Loucy (cell line): ENCODE measurements around the gene UBAC2.
"Not testable (repeated sequence)": the region's sequence is repeated elsewhere in the genome, so short reads cannot be mapped to it uniquely, and the experiment has no call there.

Source experiments
- H2AFZ ChIP-seq: fragments of 200-600 bp; sonication (generic); 2 replicates; pipeline ENCODE4 v1.6.0; 2016; ENCODE audit warnings: antibody characterized with exemption, mild to moderate bottlenecking, low read length, moderate library complexity
- H3F3A ChIP-seq: fragments of 200-600 bp; 2 replicates; pipeline ENCODE4 v1.6.0; 2016; ENCODE audit warnings: antibody characterized with exemption, low read depth, mild to moderate bottlenecking
- H3K27me3 ChIP-seq: fragments of 200-600 bp; sonication (generic); 2 replicates; pipeline ENCODE4 v1.6.1; 2014; ENCODE audit warnings: low read length, mild to moderate bottlenecking; ENCODE audit not compliant: insufficient read depth, poor library complexity, severe bottlenecking
- H3K36me3 ChIP-seq: fragments of 200-600 bp; sonication (generic); 2 replicates; pipeline ENCODE4 v1.6.1; 2016; ENCODE audit warnings: low read length; ENCODE audit not compliant: insufficient read depth
- H3K4me1 ChIP-seq: fragments of 200-600 bp; sonication (generic); 2 replicates; pipeline ENCODE4 v1.5.1; 2014; ENCODE audit warnings: low read length, mild to moderate bottlenecking; ENCODE audit not compliant: insufficient read depth, poor library complexity, severe bottlenecking
- H3K4me2 ChIP-seq: fragments of 200-600 bp; sonication (generic); 2 replicates; pipeline ENCODE4 v1.6.0; 2014; ENCODE audit warnings: antibody characterized with exemption, low read length, low read depth, mild to moderate bottlenecking; ENCODE audit not compliant: poor library complexity, severe bottlenecking
- H3K4me3 ChIP-seq: fragments of 200-600 bp; sonication (generic); 2 replicates; pipeline ENCODE4 v1.5.1; 2014; ENCODE audit warnings: low read length, mild to moderate bottlenecking, mixed read lengths; ENCODE audit not compliant: poor library complexity, severe bottlenecking
- H3K79me2 ChIP-seq: fragments of 200-600 bp; sonication (generic); 2 replicates; pipeline ENCODE4 v1.6.1; 2014; ENCODE audit warnings: low read length; ENCODE audit not compliant: insufficient read depth
- H3K9ac ChIP-seq: fragments of 200-600 bp; sonication (generic); 2 replicates; pipeline ENCODE4 v1.6.0; 2014; ENCODE audit warnings: mild to moderate bottlenecking, low read depth, low read length, moderate library complexity; ENCODE audit not compliant: poor library complexity, severe bottlenecking
- H3K9me2 ChIP-seq: fragments of 200-600 bp; sonication (generic); replicated peaks from 2 replicates; pipeline ENCODE4 v1.6.1; 2016; ENCODE audit warnings: low read depth, low read length, mixed read lengths
- H3K9me3 ChIP-seq: fragments of 200-600 bp; sonication (generic); 2 replicates; pipeline ENCODE4 v1.6.1; 2014; ENCODE audit warnings: mild to moderate bottlenecking, antibody characterized with exemption, low read length, low read depth; ENCODE audit not compliant: insufficient read depth
- H4K20me1 ChIP-seq: fragments of 200-600 bp; sonication (generic); 2 replicates; pipeline ENCODE4 v1.6.0; 2014; ENCODE audit warnings: antibody characterized with exemption, low read length, mild to moderate bottlenecking; ENCODE audit not compliant: insufficient read depth, poor library complexity, severe bottlenecking
- EZH2phosphoT487 ChIP-seq: fragments of 200-600 bp; IDR thresholded peaks from 2 replicates; pipeline ENCODE4 v1.6.1; 2018; ENCODE audit warnings: antibody characterized with exemption, mild to moderate bottlenecking, moderate library complexity, borderline replicate concordance
- TF ChIP-seq, protein P1 (sequence below): fragments of 200-600 bp; sonication (generic); conservative IDR thresholded peaks from 2 replicates; pipeline ENCODE4 v1.5.1; 2014; ENCODE audit warnings: mild to moderate bottlenecking, antibody characterized with exemption, low read length

UBAC2 gene

DNA sequence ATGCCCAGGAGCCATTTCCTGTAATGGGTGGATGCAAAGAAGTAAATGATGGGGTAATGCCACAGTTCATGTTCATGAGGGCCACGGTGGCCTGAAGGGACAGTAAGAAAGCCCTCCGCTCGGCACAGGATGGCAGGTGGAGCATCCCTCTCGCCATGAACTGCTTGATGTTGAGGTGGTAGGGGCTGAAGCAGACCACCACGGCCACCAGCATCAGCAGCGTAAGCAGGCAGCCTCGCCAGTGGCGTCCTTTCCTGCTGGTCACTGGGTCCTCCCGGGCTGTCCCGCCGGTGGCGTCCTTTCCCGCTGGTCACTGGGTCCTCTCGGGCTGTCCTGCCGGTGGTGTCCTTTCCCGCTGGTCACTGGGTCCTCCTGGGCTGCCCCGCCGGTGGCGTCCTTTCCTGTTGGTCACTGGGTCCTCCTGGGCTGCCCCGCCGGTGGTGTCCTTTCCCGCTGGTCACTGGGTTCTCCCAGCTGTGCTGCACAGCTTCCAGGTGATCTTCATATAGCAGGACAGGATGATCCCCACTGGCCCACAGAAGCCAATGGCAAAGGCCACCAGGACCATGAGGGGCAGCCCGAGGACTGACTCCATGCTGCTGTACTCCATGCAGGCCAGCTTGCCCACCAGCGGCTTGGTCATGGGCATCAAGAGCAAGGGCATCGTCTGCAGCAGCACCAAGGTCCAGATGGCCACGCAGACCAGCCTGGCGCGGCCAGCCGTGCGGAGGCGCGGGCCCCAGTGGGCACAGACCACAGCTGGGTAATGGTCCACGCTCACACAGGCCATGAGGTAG is 207.4 kb downstream of the UBAC2 start:
- H2AFZ ChIP-seq: no peak overlapping the region
- H3K9ac ChIP-seq: no peak overlapping the region
- no peak overlapping the region for H3K4me3 ChIP-seq
- H3F3A ChIP-seq: no peaks in the 10 kb centered on the region
- no peaks in the 10 kb centered on the region for H3K4me1 ChIP-seq
- no peaks in the 10 kb centered on the region for H4K20me1 ChIP-seq
- H3K9me2 ChIP-seq: no peaks in the 10 kb centered on the region
- H3K9me3 ChIP-seq: no peaks in the 10 kb centered on the region
- H3K27me3 ChIP-seq: peaks cover 5% of the 10 kb centered on the region
- no peaks in the 10 kb centered on the region for H3K79me2 ChIP-seq
- no peak for TF ChIP-seq EZH2phosphoT487
- TF ChIP-seq, protein P1, sequence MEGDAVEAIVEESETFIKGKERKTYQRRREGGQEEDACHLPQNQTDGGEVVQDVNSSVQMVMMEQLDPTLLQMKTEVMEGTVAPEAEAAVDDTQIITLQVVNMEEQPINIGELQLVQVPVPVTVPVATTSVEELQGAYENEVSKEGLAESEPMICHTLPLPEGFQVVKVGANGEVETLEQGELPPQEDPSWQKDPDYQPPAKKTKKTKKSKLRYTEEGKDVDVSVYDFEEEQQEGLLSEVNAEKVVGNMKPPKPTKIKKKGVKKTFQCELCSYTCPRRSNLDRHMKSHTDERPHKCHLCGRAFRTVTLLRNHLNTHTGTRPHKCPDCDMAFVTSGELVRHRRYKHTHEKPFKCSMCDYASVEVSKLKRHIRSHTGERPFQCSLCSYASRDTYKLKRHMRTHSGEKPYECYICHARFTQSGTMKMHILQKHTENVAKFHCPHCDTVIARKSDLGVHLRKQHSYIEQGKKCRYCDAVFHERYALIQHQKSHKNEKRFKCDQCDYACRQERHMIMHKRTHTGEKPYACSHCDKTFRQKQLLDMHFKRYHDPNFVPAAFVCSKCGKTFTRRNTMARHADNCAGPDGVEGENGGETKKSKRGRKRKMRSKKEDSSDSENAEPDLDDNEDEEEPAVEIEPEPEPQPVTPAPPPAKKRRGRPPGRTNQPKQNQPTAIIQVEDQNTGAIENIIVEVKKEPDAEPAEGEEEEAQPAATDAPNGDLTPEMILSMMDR: no peak
- no peaks in the 10 kb centered on the region for H3K36me3 ChIP-seq
- no peak overlapping the region for H3K4me2 ChIP-seq

DNA sequence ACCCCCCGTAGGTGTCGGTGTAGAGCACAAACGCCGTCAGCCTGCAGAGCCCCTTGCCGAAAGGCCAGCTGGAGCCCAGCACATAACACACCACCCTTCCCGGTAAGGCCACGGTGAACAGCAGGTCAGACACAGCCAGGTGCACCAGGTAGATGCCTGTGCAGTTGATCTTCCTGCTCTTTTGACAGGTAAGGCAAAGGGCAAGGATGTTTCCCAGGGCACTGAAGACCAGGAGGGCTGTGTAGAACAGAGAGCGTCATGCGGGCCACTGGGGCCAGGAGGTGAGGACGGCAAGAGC is 208.0 kb downstream of the UBAC2 start:
- peaks cover 5% of the 10 kb centered on the region for H3K27me3 ChIP-seq
- TF ChIP-seq, protein P1: no peak
- TF ChIP-seq EZH2phosphoT487: no peak
- no peaks in the 10 kb centered on the region for H3K9me2 ChIP-seq
- H3K9ac ChIP-seq: no peak overlapping the region
- no peak overlapping the region for H2AFZ ChIP-seq
- H3K9me3 ChIP-seq: no peaks in the 10 kb centered on the region
- no peak overlapping the region for H3K4me3 ChIP-seq
- H3K4me1 ChIP-seq: no peaks in the 10 kb centered on the region
- H3K36me3 ChIP-seq: no peaks in the 10 kb centered on the region
- no peak overlapping the region for H3K4me2 ChIP-seq
- H3F3A ChIP-seq: no peaks in the 10 kb centered on the region
- H3K79me2 ChIP-seq: no peaks in the 10 kb centered on the region
- H4K20me1 ChIP-seq: no peaks in the 10 kb centered on the region

DNA sequence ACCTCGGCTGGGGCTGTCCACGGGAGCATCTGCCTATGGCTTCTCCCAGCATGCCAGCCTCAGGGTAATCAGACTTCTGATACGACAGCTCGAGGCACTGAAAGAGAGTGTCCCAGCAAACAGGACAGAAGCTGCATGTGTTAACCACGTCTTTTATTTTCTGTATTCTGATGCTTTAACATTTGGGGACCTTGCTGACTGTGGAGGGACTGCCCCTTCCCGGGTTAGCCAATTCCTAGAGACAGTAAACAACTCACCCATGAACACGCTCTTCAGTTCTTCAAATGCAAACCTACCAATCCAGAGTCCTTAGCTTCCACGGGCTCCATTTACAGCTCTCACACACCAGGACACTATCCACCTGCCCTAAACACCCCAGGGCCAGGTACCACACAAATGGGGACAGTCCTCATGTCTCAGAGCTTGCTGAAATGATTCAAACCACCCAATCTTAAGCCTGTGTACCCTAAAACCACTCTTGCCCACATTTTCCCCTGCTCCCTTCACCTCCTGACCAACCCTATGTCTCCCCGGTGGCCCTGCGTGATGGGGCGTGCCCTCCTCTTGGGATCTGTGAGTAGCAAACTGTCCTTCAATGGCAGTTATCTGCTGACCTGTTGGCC is 208.9 kb downstream of the UBAC2 start:
- not testable (repeated sequence) for H3K36me3 ChIP-seq, H3K9ac ChIP-seq, H3K9me2 ChIP-seq, H3K4me1 ChIP-seq, H3K27me3 ChIP-seq, H3K9me3 ChIP-seq, H3F3A ChIP-seq, H3K4me3 ChIP-seq, H4K20me1 ChIP-seq, H3K4me2 ChIP-seq, H3K79me2 ChIP-seq, H2AFZ ChIP-seq

DNA sequence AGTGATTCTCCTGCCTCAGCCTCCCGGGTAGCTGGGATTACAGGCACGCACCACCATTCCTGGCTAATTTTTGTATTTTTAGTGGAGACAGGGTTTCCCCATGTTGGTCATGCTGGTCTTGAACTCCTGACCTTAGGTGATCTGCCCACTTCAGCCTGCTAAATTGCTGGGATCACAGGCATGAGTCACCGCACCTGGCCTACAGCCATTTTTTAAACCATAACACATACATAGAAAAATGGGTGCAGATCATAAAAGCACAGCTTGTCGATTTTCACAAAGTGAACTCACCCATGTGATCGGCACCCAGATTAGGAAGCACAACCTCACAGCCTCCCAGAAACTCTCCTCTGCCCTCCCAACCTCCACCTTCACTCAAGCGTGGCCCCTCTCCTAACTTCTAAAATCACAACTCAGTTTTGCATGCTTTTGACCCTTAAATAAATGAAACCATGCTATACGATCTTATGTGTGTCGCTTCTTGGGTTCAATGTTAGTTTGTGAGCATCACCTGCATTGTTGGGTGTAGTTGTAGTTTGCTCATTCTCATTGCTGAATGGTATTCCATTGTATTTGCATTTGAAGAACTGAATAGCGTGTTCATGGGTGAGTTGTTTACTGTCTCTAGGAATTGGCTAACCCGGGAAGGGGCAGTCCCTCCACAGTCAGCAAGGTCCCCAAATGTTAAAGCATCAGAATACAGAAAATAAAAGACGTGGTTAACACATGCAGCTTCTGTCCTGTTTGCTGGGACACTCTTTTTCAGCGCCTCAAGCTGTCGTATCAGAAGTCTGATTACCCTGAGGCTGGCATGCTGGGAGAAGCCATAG is 210.2 kb downstream of the UBAC2 start:
- not testable (repeated sequence) for H3K9me2 ChIP-seq, H3K9me3 ChIP-seq, H3K79me2 ChIP-seq, H3F3A ChIP-seq, H4K20me1 ChIP-seq, H3K4me2 ChIP-seq, H3K36me3 ChIP-seq, H3K27me3 ChIP-seq, H3K9ac ChIP-seq, H3K4me3 ChIP-seq, H3K4me1 ChIP-seq, H2AFZ ChIP-seq
